Tibial artery (tissue), 4 donors: ENCODE measurements around the gene CCNG1.
"Not testable (repeated sequence)": the region's sequence is repeated elsewhere in the genome, so short reads cannot be mapped to it uniquely, and the experiment has no call there.

Experiments used
- DNase-seq, 2 donors: peaks; one replicate each; pipeline ENCODE4 v3.0.0-alpha.2; 2019
- H3K27ac ChIP-seq, 2 donors: fragments of 200-600 bp; sonication (generic) in 1 of 2; 1 replicate in 1 of 2; 2 replicates in 1 of 2; pipeline ENCODE4 v1.5.1; 2018 to 2019; ENCODE audit warnings: mild to moderate bottlenecking in 1 of 2
- H3K27me3 ChIP-seq, 2 donors: fragments of 200-600 bp; sonication (generic) in 1 of 2; one replicate each; pipeline versions ENCODE4 v1.5.1 to v1.6.0; 2016 to 2019
- H3K36me3 ChIP-seq, 3 donors: fragments of 200-600 bp; sonication (generic) in 2 of 3; one replicate each; pipeline ENCODE4 v1.5.1; 2016 to 2019; ENCODE audit warnings: mild to moderate bottlenecking in 2 of 3
- H3K4me1 ChIP-seq, 4 donors: fragments of 200-600 bp; sonication (generic) in 2 of 4; 1 replicate in 3 of 4; 2 replicates in 1 of 4; pipeline ENCODE4 v1.5.1; 2016 to 2019
- H3K4me3 ChIP-seq, 2 donors: fragments of 200-600 bp; sonication (generic) in 1 of 2; 1 replicate in 1 of 2; 2 replicates in 1 of 2; pipeline ENCODE4 v1.5.1; 2018 to 2019; ENCODE audit warnings: mild to moderate bottlenecking in 2 of 2
- H3K9me3 ChIP-seq, 3 donors: fragments of 200-600 bp; sonication (generic) in 1 of 3; one replicate each; pipeline ENCODE4 v1.5.1; 2016 to 2019
- CTCF ChIP-seq, 2 experiments: fragments of 200-600 bp in 1 of 2; fragments of 450-650 bp in 1 of 2; IDR thresholded peaks; one replicate each; pipeline ENCODE4 v1.5.1; 2017 to 2019; ENCODE audit warnings: antibody characterized with exemption in 2 of 2, mild to moderate bottlenecking in 1 of 2, moderate library complexity in 1 of 2
- intact Hi-C: fragments of 100-400 bp; cut with DNase I; formaldehyde crosslinking; loops from one replicate; pipeline ENCODE4 v1.15.0; 2023; ENCODE audit warnings: low total_unique reads

The CCNG1 gene

GRCh38 chr5:163447191-163447590 lies 9.8 kb downstream of the CCNG1 start:
- DNase-seq = no peak
- intact Hi-C loops = no loop called here
- no peak overlapping the region for H3K27ac ChIP-seq
- peaks cover 63 to 69% (median 68%) of the 10 kb centered on the region in 3 donors for H3K36me3 ChIP-seq
- no peaks in the 10 kb centered on the region for H3K9me3 ChIP-seq
- H3K27me3 ChIP-seq = no peaks in the 10 kb centered on the region
- TF ChIP-seq CTCF (IDR thresholded peaks at IDR 0.05) = no peak
- no peak overlapping the region for H3K4me3 ChIP-seq
- H3K4me1 ChIP-seq = no peaks in the 10 kb centered on the region

- Histone ChIP-seq H3K4me3 (no peak overlapping the region), H3K9me3 (no peaks in the 10 kb centered on the region), H3K36me3 (peaks cover 57 to 66% (median 61%) of the 10 kb centered on the region in 3 donors), H3K4me1 (no peaks in the 10 kb centered on the region), H3K27me3 (no peaks in the 10 kb centered on the region), H3K27ac (no peak overlapping the region)
- no peak for TF ChIP-seq CTCF (IDR thresholded peaks at IDR 0.05)
- DNase-seq = no peak
- intact Hi-C loops = no loop called here
These were observed 10.5 kb downstream of the CCNG1 start for GRCh38 chr5:163447875-163448274.

GRCh38 chr5:163448491-163448890 lies 11.1 kb downstream of the CCNG1 start:
- no peak for DNase-seq
- Histone ChIP-seq H3K9me3 (no peaks in the 10 kb centered on the region), H3K36me3 (peaks cover 53 to 66% (median 55%) of the 10 kb centered on the region in 3 donors), H3K27me3 (no peaks in the 10 kb centered on the region), H3K4me3 (no peak overlapping the region), H3K4me1 (peaks cover 0 to 5% (median 0%) of the 10 kb centered on the region in 4 donors), H3K27ac (no peak overlapping the region)
- TF ChIP-seq CTCF (IDR thresholded peaks at IDR 0.05) = no peak
- intact Hi-C loops = no loop called here

- no peak for DNase-seq
- H3K9me3 ChIP-seq = no peaks in the 10 kb centered on the region
- H3K27me3 ChIP-seq = no peaks in the 10 kb centered on the region
- peaks cover 0 to 9% (median 0%) of the 10 kb centered on the region in 4 donors for H3K4me1 ChIP-seq
- H3K4me3 ChIP-seq = no peak overlapping the region
- intact Hi-C loops = no loop called here
- no peak for TF ChIP-seq CTCF (IDR thresholded peaks at IDR 0.05)
- H3K27ac ChIP-seq = no peak overlapping the region
- peaks cover 38 to 55% (median 44%) of the 10 kb centered on the region in 3 donors for H3K36me3 ChIP-seq
These were observed 14.1 kb downstream of the CCNG1 start for GRCh38 chr5:163451489-163451888.

GRCh38 chr5:163453705-163454104 lies 16.3 kb downstream of the CCNG1 start:
- Histone ChIP-seq H3K36me3 (peaks cover 25 to 43% (median 32%) of the 10 kb centered on the region in 3 donors), H3K4me3 (no peak overlapping the region), H3K9me3 (no peaks in the 10 kb centered on the region), H3K4me1 (peaks cover 0 to 18% (median under 1%) of the 10 kb centered on the region in 4 donors), H3K27ac (no peak overlapping the region), H3K27me3 (no peaks in the 10 kb centered on the region)
- no peak for TF ChIP-seq CTCF (IDR thresholded peaks at IDR 0.05)
- intact Hi-C loops = no loop called here
- no peak for DNase-seq

GRCh38 chr5:163455406-163455805 lies 18.0 kb downstream of the CCNG1 start:
- DNase-seq, intact Hi-C loops, H3K27me3 ChIP-seq, H3K9me3 ChIP-seq, H3K27ac ChIP-seq, H3K4me3 ChIP-seq: not testable (repeated sequence)
- Histone ChIP-seq H3K4me1 (peaks cover 0 to 21% (median 4%) of the 10 kb centered on the region in 4 donors), H3K36me3 (peaks cover 21 to 32% (median 31%) of the 10 kb centered on the region in 3 donors)
